H1 (cell line): Measurements from ENCODE around the gene THTPA.

Experiments
- BCL11A ChIP-seq, 2 experiments: IDR thresholded peaks; one replicate each; pipeline ENCODE4 v1.6.1; 2011; ENCODE audit warnings: low read depth in 2 of 2, low read length in 2 of 2, mild to moderate bottlenecking in 2 of 2
- CREB1 ChIP-seq: IDR thresholded peaks from 2 replicates; pipeline ENCODE4 v1.6.1; 2012; ENCODE audit warnings: inconsistent platforms
- PHF8 ChIP-seq: fragments of 200-600 bp; sonication (generic); conservative IDR thresholded peaks from 2 replicates; pipeline ENCODE4 v1.7.1; 2012; ENCODE audit warnings: low read depth, mild to moderate bottlenecking, inconsistent platforms, low read length, moderate library complexity
- RFX5 ChIP-seq: IDR thresholded peaks from 2 replicates; pipeline ENCODE4 v1.6.1; 2011; ENCODE audit warnings: low read depth, low read length, improper control_type of control experiment, borderline replicate concordance
- ZNF274 ChIP-seq: IDR thresholded peaks from 2 replicates; pipeline ENCODE4 v1.7.0; 2012; ENCODE audit warnings: low read length, borderline replicate concordance; ENCODE audit errors: extremely low read depth
- TF ChIP-seq, protein P1 (sequence below): IDR thresholded peaks from 2 replicates; pipeline ENCODE4 v1.6.1; 2012; ENCODE audit warnings: inconsistent platforms
- TF ChIP-seq, protein P2 (sequence below), 3 experiments: IDR thresholded peaks; 1 replicate in 2 of 3; 2 replicates in 1 of 3; pipeline versions ENCODE4 v1.5.1 to v1.6.1; 2011; ENCODE audit warnings: low read length in 3 of 3, mild to moderate bottlenecking in 3 of 3, inconsistent platforms in 2 of 3, low read depth in 1 of 3, moderate library complexity in 1 of 3; ENCODE audit not compliant: insufficient read depth in 1 of 3; ENCODE audit errors: control extremely low read depth in 1 of 3

DNA sequence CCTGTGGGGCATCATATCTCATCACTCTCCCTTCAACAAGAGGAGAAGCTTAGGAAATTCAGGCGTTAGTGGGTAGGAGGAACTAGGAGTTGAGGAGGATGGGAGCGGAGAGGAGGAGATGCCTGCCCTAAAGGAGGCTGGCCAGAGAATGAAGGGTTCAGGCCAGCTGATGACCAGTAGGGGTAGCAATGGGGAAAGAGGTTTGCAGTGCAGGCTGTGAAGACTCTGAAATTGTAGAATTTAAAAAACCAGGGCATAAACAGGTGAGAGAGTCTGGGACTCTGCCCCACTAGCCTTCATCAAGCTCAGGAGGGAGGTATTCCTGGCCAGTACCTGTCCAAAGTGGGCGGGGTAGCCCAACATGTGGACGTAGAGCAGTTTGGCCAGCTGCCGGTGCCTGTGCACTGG is 10.7 kb downstream of the THTPA start:
- TF ChIP-seq CREB1 = no peak
- TF ChIP-seq, protein P1, sequence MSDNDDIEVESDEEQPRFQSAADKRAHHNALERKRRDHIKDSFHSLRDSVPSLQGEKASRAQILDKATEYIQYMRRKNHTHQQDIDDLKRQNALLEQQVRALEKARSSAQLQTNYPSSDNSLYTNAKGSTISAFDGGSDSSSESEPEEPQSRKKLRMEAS = no peak
- TF ChIP-seq PHF8 = no peak
- TF ChIP-seq, protein P2, sequence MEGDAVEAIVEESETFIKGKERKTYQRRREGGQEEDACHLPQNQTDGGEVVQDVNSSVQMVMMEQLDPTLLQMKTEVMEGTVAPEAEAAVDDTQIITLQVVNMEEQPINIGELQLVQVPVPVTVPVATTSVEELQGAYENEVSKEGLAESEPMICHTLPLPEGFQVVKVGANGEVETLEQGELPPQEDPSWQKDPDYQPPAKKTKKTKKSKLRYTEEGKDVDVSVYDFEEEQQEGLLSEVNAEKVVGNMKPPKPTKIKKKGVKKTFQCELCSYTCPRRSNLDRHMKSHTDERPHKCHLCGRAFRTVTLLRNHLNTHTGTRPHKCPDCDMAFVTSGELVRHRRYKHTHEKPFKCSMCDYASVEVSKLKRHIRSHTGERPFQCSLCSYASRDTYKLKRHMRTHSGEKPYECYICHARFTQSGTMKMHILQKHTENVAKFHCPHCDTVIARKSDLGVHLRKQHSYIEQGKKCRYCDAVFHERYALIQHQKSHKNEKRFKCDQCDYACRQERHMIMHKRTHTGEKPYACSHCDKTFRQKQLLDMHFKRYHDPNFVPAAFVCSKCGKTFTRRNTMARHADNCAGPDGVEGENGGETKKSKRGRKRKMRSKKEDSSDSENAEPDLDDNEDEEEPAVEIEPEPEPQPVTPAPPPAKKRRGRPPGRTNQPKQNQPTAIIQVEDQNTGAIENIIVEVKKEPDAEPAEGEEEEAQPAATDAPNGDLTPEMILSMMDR (IDR thresholded peaks at IDR 0.05; ENCODE audit: control extremely low read depth in 1 of 3, insufficient read depth in 1 of 3, low read depth in 1 of 3, low read length in 3 of 3) = peak in 2 of 3 experiments; percentile 11 to 33; a peak in 2 of 4 replicates
- no peak for TF ChIP-seq BCL11A (IDR thresholded peaks at IDR 0.05; ENCODE audit: low read depth in 2 of 2, low read length in 2 of 2)
- TF ChIP-seq ZNF274 = no peak
- TF ChIP-seq RFX5 = no peak
